Gastrocnemius medialis (tissue), 4 donors: ENCODE results near the gene ALX3.

ENCODE experiments used
- CTCF ChIP-seq, 5 experiments: fragments of 450-650 bp in 3 of 5; fragments of 200-600 bp in 2 of 5; sonication (generic) in 2 of 5; IDR thresholded peaks in 4 of 5; conservative IDR thresholded peaks in 1 of 5; 1 replicate in 4 of 5; 2 replicates in 1 of 5; pipeline ENCODE4 v1.5.1; 2016 to 2019; ENCODE audit warnings: antibody characterized with exemption in 5 of 5, mild to moderate bottlenecking in 3 of 5, moderate library complexity in 3 of 5
- POLR2A ChIP-seq, 2 donors: fragments of 450-650 bp; IDR thresholded peaks; one replicate each; pipeline ENCODE4 v1.6.1; 2017; ENCODE audit warnings: antibody characterized with exemption in 2 of 2, mild to moderate bottlenecking in 2 of 2, moderate library complexity in 2 of 2

GRCh38 chr1:110076789-110077500 lies 6.5 kb upstream of the ALX3 start:
- TF ChIP-seq POLR2A (IDR thresholded peaks at IDR 0.05): no peak
- TF ChIP-seq CTCF (IDR thresholded peaks at IDR 0.05 in 4 of 5, conservative IDR thresholded peaks at IDR 0.05 in 1 of 5): no peak
